Testis (tissue), 3 donors: ENCODE results near the gene RPTOR. TPM values are rescaled to one million over a fixed set of nuclear protein-coding genes. Genes with fewer than 3 reads are reported as not detected.

Source experiments
- DNase-seq: peaks from one replicate; pipeline ENCODE4 v3.0.0-alpha.2; 2019
- H3K27ac ChIP-seq, 2 donors: fragments of 200-600 bp; sonication (generic); one replicate each; pipeline ENCODE4 v1.5.1; 2019
- H3K27me3 ChIP-seq: fragments of 200-600 bp; sonication (generic); one replicate; pipeline ENCODE4 v1.5.1; 2019
- H3K36me3 ChIP-seq: fragments of 200-600 bp; sonication (generic); one replicate; pipeline ENCODE4 v1.5.1; 2017; ENCODE audit warnings: low read depth; ENCODE audit errors: missing control alignments
- H3K4me1 ChIP-seq: fragments of 200-600 bp; sonication (generic); one replicate; pipeline ENCODE4 v1.5.1; 2019
- H3K4me3 ChIP-seq, 2 donors: fragments of 200-600 bp; sonication (generic); one replicate each; pipeline ENCODE4 v1.5.1; 2017 to 2019
- H3K9me3 ChIP-seq: fragments of 200-600 bp; sonication (generic); one replicate; pipeline ENCODE4 v1.5.1; 2017
- CTCF ChIP-seq, 3 experiments: fragments of 450-650 bp in 2 of 3; fragments of 200-600 bp in 1 of 3; sonication (generic) in 1 of 3; IDR thresholded peaks; one replicate each; pipeline ENCODE4 v1.5.1; 2016 to 2019; ENCODE audit warnings: antibody characterized with exemption in 3 of 3, mild to moderate bottlenecking in 2 of 3, moderate library complexity in 1 of 3
- POLR2A ChIP-seq: fragments of 450-650 bp; IDR thresholded peaks from one replicate; pipeline ENCODE4 v1.6.1; 2017; ENCODE audit warnings: antibody characterized with exemption, mild to moderate bottlenecking, moderate library complexity
- WGBS, 2 donors: methylation state at CpG; one replicate each; pipeline ENCODE4 v1.1.5; 2018; 5-methylcytosine and 5-hydroxymethylcytosine counted together
- intact Hi-C: fragments of 100-400 bp; cut with DNase I; formaldehyde crosslinking; loops from one replicate; pipeline ENCODE4 v1.15.1; 2023; ENCODE audit warnings: low total_unique reads
- polyA plus RNA-seq: library from polyadenylated mRNA; stranded (reverse); fragments of 350-450 nt; fragmentation: Illumina TruSeq; extraction: RNeasy Lipid Tissue Mini Kit (QIAGEN cat#74804); gene quantifications from one replicate; pipeline ENCODE4 v1.2.3, GENCODE V29; 2014; ENCODE audit warnings: low read depth, low replicate concordance; ENCODE audit not compliant: insufficient read depth
- total RNA-seq, 2 donors: library from RNA; depleted of rRNA; stranded (reverse); fragments of >200 nt; gene quantifications; one replicate each; pipeline ENCODE4 v1.2.3, GENCODE V29; 2016

RPTOR gene
- total and polyA plus RNA-seq, 3 donors from 2014 or later = 21.8 to 68.3 (median 56.6) TPM

- Histone ChIP-seq H3K9me3 (no peaks in the 10 kb centered on the region), H3K27ac (no peak overlapping the region), H3K4me3 (no peak overlapping the region), H3K36me3 (no peaks in the 10 kb centered on the region), H3K4me1 (no peaks in the 10 kb centered on the region), H3K27me3 (no peaks in the 10 kb centered on the region)
- TF ChIP-seq POLR2A (no peak), CTCF (IDR thresholded peaks at IDR 0.05) (no peak)
- no peak for DNase-seq
- WGBS, 2 donors = 90 to 96% methylated on average over 27 to 35 of the region's 42 CpGs
- intact Hi-C loops = no loop called here
Measured at GRCh38 chr17:80886641-80887573, 342.3 kb downstream of the RPTOR start.

GRCh38 chr17:80887639-80888175 lies 343.1 kb downstream of the RPTOR start:
- intact Hi-C loops = no loop called here
- Histone ChIP-seq H3K36me3 (no peaks in the 10 kb centered on the region), H3K27ac (no peak overlapping the region), H3K4me3 (no peak overlapping the region), H3K4me1 (no peaks in the 10 kb centered on the region), H3K27me3 (no peaks in the 10 kb centered on the region), H3K9me3 (no peaks in the 10 kb centered on the region)
- DNase-seq = no peak
- TF ChIP-seq CTCF (IDR thresholded peaks at IDR 0.05) (no peak), POLR2A (no peak)
- WGBS, 2 donors = 93 to 94% methylated on average over 10 of the region's 10 CpGs

GRCh38 chr17:80888276-80889160 lies 343.9 kb downstream of the RPTOR start:
- intact Hi-C loops = no loop called here
- TF ChIP-seq POLR2A (no peak), CTCF (IDR thresholded peaks at IDR 0.05) (no peak)
- no peak overlapping the region for H3K27ac ChIP-seq
- no peak for DNase-seq
- no peak overlapping the region for H3K4me3 ChIP-seq
- no peaks in the 10 kb centered on the region for H3K4me1 ChIP-seq
- no peaks in the 10 kb centered on the region for H3K9me3 ChIP-seq
- H3K27me3 ChIP-seq = no peaks in the 10 kb centered on the region
- WGBS, 2 donors = 89 to 95% methylated on average over 22 to 24 of the region's 24 CpGs
- H3K36me3 ChIP-seq = no peaks in the 10 kb centered on the region

- intact Hi-C loops = no loop called here
- no peak overlapping the region for H3K4me3 ChIP-seq
- no peak for TF ChIP-seq POLR2A
- TF ChIP-seq CTCF (IDR thresholded peaks at IDR 0.05) = no peak
- WGBS, 2 donors = 92 to 94% methylated on average over 26 to 33 of the region's 40 CpGs
- no peaks in the 10 kb centered on the region for H3K9me3 ChIP-seq
- H3K4me1 ChIP-seq = no peaks in the 10 kb centered on the region
- DNase-seq = no peak
- H3K27me3 ChIP-seq = no peaks in the 10 kb centered on the region
- H3K27ac ChIP-seq = no peak overlapping the region
- H3K36me3 ChIP-seq = no peaks in the 10 kb centered on the region
Measured at GRCh38 chr17:80889231-80890195, 344.9 kb downstream of the RPTOR start.
